Natural killer cell (primary cell): Measurements from ENCODE around the gene DUSP10. TPM values are rescaled to one million over a fixed set of nuclear protein-coding genes. Genes with fewer than 3 reads are reported as not detected.

Source experiments
- ATAC-seq, 3 donors: fragments of 150-1000 bp in 2 of 3; fragments of 200-7000 bp in 1 of 3; cut with Tn5 transposase; 1 replicate in 1 of 3; 2 replicates in 2 of 3; pipeline ENCODE4 v1.10.0; 2021; ENCODE audit warnings: mild to moderate bottlenecking in 2 of 3, moderate library complexity in 2 of 3
- DNase-seq, 2 donors: peaks; one replicate each; pipeline versions ENCODE4 v3.0.0 to v3.0.0-alpha.2; 2013 to 2021; ENCODE audit warnings: mixed read lengths in 1 of 2
- H3K27ac ChIP-seq: one replicate; pipeline ENCODE4 v1.5.1; 2013; ENCODE audit warnings: mild to moderate bottlenecking, low read length
- H3K27me3 ChIP-seq: one replicate; pipeline ENCODE4 v1.6.1; 2013; ENCODE audit warnings: low read length; ENCODE audit not compliant: control insufficient read depth, insufficient read depth
- H3K36me3 ChIP-seq: one replicate; pipeline ENCODE4 v1.6.1; 2013; ENCODE audit warnings: low read length; ENCODE audit not compliant: control insufficient read depth, insufficient read depth
- H3K4me1 ChIP-seq: one replicate; pipeline ENCODE4 v1.6.1; 2013; ENCODE audit warnings: low read length; ENCODE audit not compliant: control insufficient read depth, insufficient read depth
- H3K4me3 ChIP-seq: one replicate; pipeline ENCODE4 v1.5.1; 2013; ENCODE audit warnings: low read length
- H3K9me3 ChIP-seq: one replicate; pipeline ENCODE4 v1.6.1; 2013; ENCODE audit warnings: low read length; ENCODE audit not compliant: control insufficient read depth, insufficient read depth
- H3K27ac Mint-ChIP-seq, 2 donors: one replicate each; pipeline ENCODE4 v1.8.0; 2022; ENCODE audit warnings: mild to moderate bottlenecking in 2 of 2, mixed read lengths in 2 of 2, moderate library complexity in 1 of 2
- H3K27me3 Mint-ChIP-seq, 2 donors: one replicate each; pipeline ENCODE4 v1.8.0; 2022; ENCODE audit warnings: low read depth in 2 of 2, mixed read lengths in 2 of 2
- H3K36me3 Mint-ChIP-seq: one replicate; pipeline ENCODE4 v1.8.0; 2022; ENCODE audit warnings: mixed read lengths
- H3K4me1 Mint-ChIP-seq, 2 donors: one replicate each; pipeline ENCODE4 v1.8.0; 2022; ENCODE audit warnings: mixed read lengths in 2 of 2
- H3K4me3 Mint-ChIP-seq: one replicate; pipeline ENCODE4 v1.8.0; 2022; ENCODE audit warnings: mild to moderate bottlenecking, moderate library complexity, mixed read lengths
- H3K9me3 Mint-ChIP-seq, 2 donors: one replicate each; pipeline ENCODE4 v1.8.0; 2022; ENCODE audit warnings: mixed read lengths in 2 of 2
- CTCF ChIP-seq: fragments of 200-600 bp; IDR thresholded peaks from one replicate; pipeline ENCODE4 v1.8.0; 2022; ENCODE audit warnings: antibody characterized with exemption
- WGBS: methylation state at CpG from one replicate; pipeline ENCODE4 v1.1.7; 2013; ENCODE audit warnings: missing lambda C conversion rate; ENCODE audit not compliant: insufficient coverage; 5-methylcytosine and 5-hydroxymethylcytosine counted together
- intact Hi-C: fragments of 100-400 bp; cut with micrococcal nuclease; formaldehyde crosslinking; loops from one replicate; pipeline ENCODE4 v1.14.2; 2022
- total RNA-seq, 4 donors: library from RNA; stranded (reverse); fragments of 120-200 nt in 1 of 4; gene quantifications; one replicate each; pipeline versions ENCODE4 v1.2.3 to v1.2.4, GENCODE V29; 2013 to 2022

Gene DUSP10
- total RNA-seq, 3 donors from 2014 or later (not counting 1 experiment from before 2014, with no cell fraction given), result 109 to 231 (median 210) TPM

GRCh38 chr1:221704306-221704705 is 37.6 kb downstream of the DUSP10 start:
- Histone ChIP-seq H3K4me1 (peaks cover 26% of the 10 kb centered on the region), H3K4me3 (no peak overlapping the region), H3K27me3 (no peaks in the 10 kb centered on the region), H3K36me3 (peaks cover 45% of the 10 kb centered on the region), H3K9me3 (no peaks in the 10 kb centered on the region), H3K27ac (no peak overlapping the region)
- H3K27me3 Mint-ChIP-seq, result no peaks in the 10 kb centered on the region
- intact Hi-C loops, result no loop called here
- H3K4me1 Mint-ChIP-seq, result peaks cover 37 to 46% of the 10 kb centered on the region in 2 donors
- H3K4me3 Mint-ChIP-seq, result no peak overlapping the region
- no peak for TF ChIP-seq CTCF
- H3K9me3 Mint-ChIP-seq, result no peaks in the 10 kb centered on the region
- ATAC-seq (no peak), DNase-seq (no peak)
- 100% methylated on average over 1 of the region's 1 CpG for WGBS
- H3K36me3 Mint-ChIP-seq, result peaks cover 13% of the 10 kb centered on the region
- peak overlapping the region in 1 of 2 donors; percentile 70 for H3K27ac Mint-ChIP-seq

GRCh38 chr1:221701570-221702186 is 40.2 kb downstream of the DUSP10 start:
- H3K9me3 Mint-ChIP-seq, result no peaks in the 10 kb centered on the region
- H3K4me1 Mint-ChIP-seq, result peaks cover 27 to 35% of the 10 kb centered on the region in 2 donors
- no peak for TF ChIP-seq CTCF
- DNase-seq, result no peak
- no peak for ATAC-seq
- H3K9me3 ChIP-seq, result no peaks in the 10 kb centered on the region
- H3K4me1 ChIP-seq, result peaks cover 26% of the 10 kb centered on the region
- no peak overlapping the region for H3K27ac ChIP-seq
- H3K27me3 Mint-ChIP-seq, result no peaks in the 10 kb centered on the region
- H3K4me3 ChIP-seq, result no peak overlapping the region
- no peak overlapping the region for H3K4me3 Mint-ChIP-seq
- H3K27me3 ChIP-seq, result no peaks in the 10 kb centered on the region
- peaks cover 45% of the 10 kb centered on the region for H3K36me3 ChIP-seq
- H3K36me3 Mint-ChIP-seq, result peaks cover 13% of the 10 kb centered on the region
- H3K27ac Mint-ChIP-seq, result peak overlapping the region in 1 of 2 donors; percentile 73
- WGBS, result no CpG with 5 or more reads among the region's 1 CpG
- intact Hi-C loops, result no loop called here

- Mint-ChIP-seq H3K27ac (peak overlapping the region in 1 of 2 donors; percentile 73), H3K36me3 (peaks cover 13% of the 10 kb centered on the region), H3K9me3 (no peaks in the 10 kb centered on the region), H3K27me3 (no peaks in the 10 kb centered on the region), H3K4me1 (peaks cover 25 to 29% of the 10 kb centered on the region in 2 donors), H3K4me3 (no peak overlapping the region)
- DNase-seq (no peak), ATAC-seq (no peak)
- Histone ChIP-seq H3K27ac (no peak overlapping the region), H3K4me3 (no peak overlapping the region), H3K4me1 (peaks cover 19% of the 10 kb centered on the region), H3K36me3 (peaks cover 42% of the 10 kb centered on the region), H3K27me3 (no peaks in the 10 kb centered on the region), H3K9me3 (no peaks in the 10 kb centered on the region)
- intact Hi-C loops, result no loop called here
- no peak for TF ChIP-seq CTCF
- WGBS, result 88% methylated on average over 2 of the region's 2 CpGs
Measured at GRCh38 chr1:221700948-221701347, 40.9 kb downstream of the DUSP10 start.

GRCh38 chr1:221700536-221700935 is 41.4 kb downstream of the DUSP10 start:
- H3K4me3 Mint-ChIP-seq, result no peak overlapping the region
- WGBS, result 90% methylated on average over 1 of the region's 1 CpG
- H3K4me1 Mint-ChIP-seq, result peaks cover 21 to 25% of the 10 kb centered on the region in 2 donors
- DNase-seq, result no peak
- Histone ChIP-seq H3K27ac (no peak overlapping the region), H3K4me1 (peaks cover 14% of the 10 kb centered on the region), H3K36me3 (peaks cover 38% of the 10 kb centered on the region), H3K27me3 (no peaks in the 10 kb centered on the region), H3K9me3 (no peaks in the 10 kb centered on the region), H3K4me3 (no peak overlapping the region)
- no peak for TF ChIP-seq CTCF
- ATAC-seq, result no peak
- intact Hi-C loops, result no loop called here
- peaks cover 13% of the 10 kb centered on the region for H3K36me3 Mint-ChIP-seq
- H3K9me3 Mint-ChIP-seq, result no peaks in the 10 kb centered on the region
- no peaks in the 10 kb centered on the region for H3K27me3 Mint-ChIP-seq
- H3K27ac Mint-ChIP-seq, result no peak overlapping the region
